Liver (tissue), 9 donors: Measurements from ENCODE around the gene EXT2. TPM values are rescaled to one million over a fixed set of nuclear protein-coding genes. Genes with fewer than 3 reads are reported as not detected.

Experiments
- DNase-seq: peaks from one replicate; pipeline ENCODE4 v3.0.0-alpha.2; 2017; ENCODE audit warnings: low spot score
- H3K27ac ChIP-seq, 2 donors: one replicate each; pipeline ENCODE4 v1.7.0; 2013; ENCODE audit warnings: inconsistent platforms in 2 of 2, low read length in 2 of 2, control low read depth in 1 of 2, low read depth in 1 of 2, mild to moderate bottlenecking in 1 of 2
- H3K27me3 ChIP-seq, 4 donors: one replicate each; pipeline versions ENCODE4 v1.6.1 to v1.7.0; 2013; ENCODE audit warnings: low read length in 3 of 4, inconsistent platforms in 1 of 4, mild to moderate bottlenecking in 1 of 4, moderate library complexity in 1 of 4; ENCODE audit not compliant: control insufficient read depth in 4 of 4, insufficient read depth in 4 of 4
- H3K36me3 ChIP-seq, 4 donors: one replicate each; pipeline versions ENCODE4 v1.6.1 to v1.7.0; 2013; ENCODE audit warnings: low read length in 3 of 4, mild to moderate bottlenecking in 3 of 4, low read depth in 1 of 4, moderate library complexity in 1 of 4; ENCODE audit not compliant: control insufficient read depth in 4 of 4, insufficient read depth in 3 of 4
- H3K4me1 ChIP-seq, 4 donors: one replicate each; pipeline versions ENCODE4 v1.6.1 to v1.7.0; 2013; ENCODE audit warnings: low read length in 3 of 4, mild to moderate bottlenecking in 3 of 4, moderate library complexity in 1 of 4; ENCODE audit not compliant: control insufficient read depth in 4 of 4, insufficient read depth in 4 of 4
- H3K4me3 ChIP-seq, 3 donors: one replicate each; pipeline versions ENCODE4 v1.6.1 to v1.7.0; 2013; ENCODE audit warnings: low read length in 3 of 3, control low read depth in 1 of 3, low read depth in 1 of 3, mild to moderate bottlenecking in 1 of 3
- H3K9ac ChIP-seq, 2 donors: one replicate each; pipeline ENCODE4 v1.7.0; 2013; ENCODE audit warnings: low read length in 2 of 2, mild to moderate bottlenecking in 2 of 2, moderate library complexity in 2 of 2, control low read depth in 1 of 2, low read depth in 1 of 2
- H3K9me3 ChIP-seq, 4 donors: one replicate each; pipeline versions ENCODE4 v1.6.1 to v1.7.0; 2013; ENCODE audit warnings: low read length in 3 of 4; ENCODE audit not compliant: control insufficient read depth in 4 of 4
- EGR1 ChIP-seq, 2 donors: IDR thresholded peaks; 2 replicates each; pipeline ENCODE4 v1.6.1; 2016 to 2018; ENCODE audit warnings: antibody characterized with exemption in 2 of 2, low read depth in 2 of 2
- FOXA1 ChIP-seq: IDR thresholded peaks from 2 replicates; pipeline ENCODE4 v1.6.1; 2016; ENCODE audit warnings: antibody characterized with exemption
- FOXA2 ChIP-seq: IDR thresholded peaks from 2 replicates; pipeline ENCODE4 v1.6.1; 2016; ENCODE audit warnings: antibody characterized with exemption
- GABPA ChIP-seq, 2 donors: IDR thresholded peaks in 1 of 2; conservative IDR thresholded peaks in 1 of 2; 2 replicates each; pipeline ENCODE4 v1.6.1; 2016; ENCODE audit warnings: antibody characterized with exemption in 2 of 2, mild to moderate bottlenecking in 1 of 2, moderate library complexity in 1 of 2
- HNF4A ChIP-seq, 2 donors: conservative IDR thresholded peaks; 2 replicates each; pipeline ENCODE4 v1.6.1; 2016; ENCODE audit warnings: antibody characterized with exemption in 2 of 2, mild to moderate bottlenecking in 2 of 2
- HNF4G ChIP-seq: IDR thresholded peaks from 2 replicates; pipeline ENCODE4 v1.6.1; 2016; ENCODE audit warnings: antibody characterized with exemption
- JUND ChIP-seq, 2 donors: IDR thresholded peaks; 2 replicates each; pipeline ENCODE4 v1.6.1; 2016; ENCODE audit warnings: antibody characterized with exemption in 2 of 2
- NR2F2 ChIP-seq: IDR thresholded peaks from 2 replicates; pipeline ENCODE4 v1.6.1; 2016; ENCODE audit warnings: antibody characterized with exemption
- RAD21 ChIP-seq, 2 donors: IDR thresholded peaks; 2 replicates each; pipeline ENCODE4 v1.6.1; 2016; ENCODE audit warnings: antibody characterized with exemption in 2 of 2, mild to moderate bottlenecking in 2 of 2
- RXRA ChIP-seq, 2 donors: IDR thresholded peaks; 2 replicates each; pipeline ENCODE4 v1.6.1; 2017 to 2018; ENCODE audit warnings: antibody characterized with exemption in 2 of 2, mild to moderate bottlenecking in 1 of 2
- SP1 ChIP-seq: IDR thresholded peaks from 2 replicates; pipeline ENCODE4 v1.6.1; 2018; ENCODE audit warnings: antibody characterized with exemption, mild to moderate bottlenecking
- TAF1 ChIP-seq: conservative IDR thresholded peaks from 2 replicates; pipeline ENCODE4 v1.6.1; 2016; ENCODE audit warnings: antibody characterized with exemption, mild to moderate bottlenecking
- YY1 ChIP-seq: IDR thresholded peaks from 2 replicates; pipeline ENCODE4 v1.6.1; 2016; ENCODE audit warnings: antibody characterized with exemption, mild to moderate bottlenecking
- WGBS: extraction: QIAGEN DNeasy Blood & Tissue Kit; methylation state at CpG from one replicate; pipeline ENCODE4 v1.1.7; 2013; 5-methylcytosine and 5-hydroxymethylcytosine counted together
- polyA plus RNA-seq, 2 donors: library from polyadenylated mRNA; stranded (reverse) in 1 of 2; unstranded in 1 of 2; fragments of 200-250 nt in 1 of 2; fragments of >200 nt in 1 of 2; fragmentation: Nextera tagmentation in 1 of 2; extraction: Ambion mirVana in 1 of 2; gene quantifications; one replicate each; pipeline versions ENCODE4 v1.2.1 to v1.2.3, GENCODE V29; 2013 to 2015
- total RNA-seq, 2 donors: library from RNA; depleted of rRNA; stranded (reverse); fragments of >200 nt; gene quantifications; one replicate each; pipeline ENCODE4 v1.2.3, GENCODE V29; 2014
- TF ChIP-seq, protein P1 (sequence below): IDR thresholded peaks from 2 replicates; pipeline ENCODE4 v1.6.1; 2016; ENCODE audit warnings: antibody characterized with exemption
- TF ChIP-seq, protein P2 (sequence below): IDR thresholded peaks from 2 replicates; pipeline ENCODE4 v1.6.1; 2016; ENCODE audit warnings: antibody characterized with exemption
- TF ChIP-seq, protein P3 (sequence below): IDR thresholded peaks from 2 replicates; pipeline ENCODE4 v1.6.1; 2016; ENCODE audit warnings: antibody characterized with exemption
- TF ChIP-seq, protein P4 (sequence below): IDR thresholded peaks from 2 replicates; pipeline ENCODE4 v1.6.1; 2016; ENCODE audit warnings: antibody characterized with exemption, mild to moderate bottlenecking
- TF ChIP-seq, protein P5 (sequence below): fragments of 150-350 bp; IDR thresholded peaks from 2 replicates; pipeline ENCODE4 v1.5.1; 2017; ENCODE audit warnings: improper control_type of control experiment, low read depth, low read length; ENCODE audit not compliant: missing input control
- donor health status: healthy.
- donor health status: healthy.
- donor health status: healthy.
- donor health status: healthy.
- donor health status: healthy.

The EXT2 gene
- total and polyA plus RNA-seq, 4 donors: 8.4 to 36.1 (median 29.8) TPM

DNA sequence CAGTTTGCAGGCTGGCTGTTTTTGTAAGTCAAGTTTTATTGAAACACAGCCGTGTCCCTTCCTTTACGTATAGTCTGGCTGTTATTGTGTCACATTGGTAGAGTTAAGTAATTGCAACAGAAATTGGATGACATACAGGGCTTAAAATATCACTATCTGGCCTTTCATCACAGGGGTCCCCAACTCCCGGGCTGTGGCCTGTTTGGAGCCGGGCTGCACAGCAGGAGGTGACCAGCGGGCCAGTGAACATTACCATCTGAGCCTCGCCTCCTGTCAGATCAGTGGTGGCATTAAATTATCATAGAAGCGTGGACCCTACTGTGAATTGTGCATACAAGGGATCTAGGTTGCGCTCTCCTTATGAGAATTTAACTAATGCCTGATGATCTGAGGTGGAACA, 31.7 kb downstream of the EXT2 start (continued):
- no peak for TF ChIP-seq FOXA1

DNA sequence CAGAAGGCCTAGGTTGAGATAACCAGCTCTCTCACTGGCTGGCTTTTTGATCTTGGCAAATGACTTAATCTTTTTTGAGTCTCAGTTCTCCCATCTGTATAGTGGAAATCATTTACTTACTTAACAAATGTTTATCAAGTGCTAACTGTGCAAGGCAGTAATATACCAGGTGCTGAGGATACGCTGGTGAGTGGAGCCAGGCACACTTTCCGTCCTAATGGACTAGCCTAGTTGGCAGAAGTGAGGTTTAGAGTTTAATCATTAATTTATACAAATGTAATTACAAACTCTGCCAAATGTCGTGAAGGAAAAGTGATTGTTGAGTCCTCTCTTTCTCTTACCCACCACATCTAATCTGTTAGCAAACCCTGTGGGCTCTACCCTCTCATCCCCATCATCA, 33.3 kb downstream of the EXT2 start:
- no peak for DNase-seq
- TF ChIP-seq, protein P1, sequence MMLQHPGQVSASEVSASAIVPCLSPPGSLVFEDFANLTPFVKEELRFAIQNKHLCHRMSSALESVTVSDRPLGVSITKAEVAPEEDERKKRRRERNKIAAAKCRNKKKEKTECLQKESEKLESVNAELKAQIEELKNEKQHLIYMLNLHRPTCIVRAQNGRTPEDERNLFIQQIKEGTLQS: no peak
- TF ChIP-seq RAD21 (IDR thresholded peaks at IDR 0.05): no peak
- no peak for TF ChIP-seq TAF1
- no peak for TF ChIP-seq JUND (IDR thresholded peaks at IDR 0.05)
- TF ChIP-seq, protein P2, sequence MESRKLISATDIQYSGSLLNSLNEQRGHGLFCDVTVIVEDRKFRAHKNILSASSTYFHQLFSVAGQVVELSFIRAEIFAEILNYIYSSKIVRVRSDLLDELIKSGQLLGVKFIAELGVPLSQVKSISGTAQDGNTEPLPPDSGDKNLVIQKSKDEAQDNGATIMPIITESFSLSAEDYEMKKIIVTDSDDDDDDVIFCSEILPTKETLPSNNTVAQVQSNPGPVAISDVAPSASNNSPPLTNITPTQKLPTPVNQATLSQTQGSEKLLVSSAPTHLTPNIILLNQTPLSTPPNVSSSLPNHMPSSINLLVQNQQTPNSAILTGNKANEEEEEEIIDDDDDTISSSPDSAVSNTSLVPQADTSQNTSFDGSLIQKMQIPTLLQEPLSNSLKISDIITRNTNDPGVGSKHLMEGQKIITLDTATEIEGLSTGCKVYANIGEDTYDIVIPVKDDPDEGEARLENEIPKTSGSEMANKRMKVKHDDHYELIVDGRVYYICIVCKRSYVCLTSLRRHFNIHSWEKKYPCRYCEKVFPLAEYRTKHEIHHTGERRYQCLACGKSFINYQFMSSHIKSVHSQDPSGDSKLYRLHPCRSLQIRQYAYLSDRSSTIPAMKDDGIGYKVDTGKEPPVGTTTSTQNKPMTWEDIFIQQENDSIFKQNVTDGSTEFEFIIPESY: no peak
- TF ChIP-seq FOXA1: no peak
- no peak for TF ChIP-seq EGR1 (IDR thresholded peaks at IDR 0.05; ENCODE audit: low read depth in 2 of 2)
- no peak for TF ChIP-seq GABPA (IDR thresholded peaks at IDR 0.05 in 1 of 2, conservative IDR thresholded peaks at IDR 0.05 in 1 of 2)
- TF ChIP-seq, protein P3, sequence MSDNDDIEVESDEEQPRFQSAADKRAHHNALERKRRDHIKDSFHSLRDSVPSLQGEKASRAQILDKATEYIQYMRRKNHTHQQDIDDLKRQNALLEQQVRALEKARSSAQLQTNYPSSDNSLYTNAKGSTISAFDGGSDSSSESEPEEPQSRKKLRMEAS: no peak
- TF ChIP-seq HNF4G: no peak
- TF ChIP-seq HNF4A (conservative IDR thresholded peaks at IDR 0.05): no peak
- Histone ChIP-seq H3K36me3 (peaks cover 6 to 43% (median 25%) of the 10 kb centered on the region in 4 donors), H3K4me3 (no peak overlapping the region), H3K9me3 (no peaks in the 10 kb centered on the region), H3K4me1 (peaks cover 0 to 10% (median 5%) of the 10 kb centered on the region in 4 donors), H3K27me3 (no peaks in the 10 kb centered on the region), H3K27ac (no peak overlapping the region), H3K9ac (no peak overlapping the region)
- WGBS: 52% methylated on average over 3 of the region's 3 CpGs

DNA sequence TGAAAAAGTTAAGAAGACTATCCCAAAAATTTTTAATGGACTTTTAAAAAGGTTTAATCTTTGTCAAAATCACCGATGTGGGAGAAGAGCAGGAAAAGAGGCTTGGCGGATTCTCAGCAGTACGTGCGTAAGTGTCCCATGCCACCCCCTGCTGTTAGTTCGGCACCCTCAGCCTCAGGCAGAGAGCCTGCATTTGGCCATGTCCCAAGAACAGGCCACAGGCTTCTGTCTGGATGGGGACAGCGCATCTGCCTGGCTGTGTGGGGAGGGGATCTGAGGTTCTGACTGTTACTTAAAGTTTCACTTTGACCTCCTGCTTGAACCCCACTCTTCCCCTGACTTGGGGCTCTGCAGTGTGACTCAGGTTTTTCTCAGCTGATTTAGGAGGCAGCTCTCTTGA, 35.3 kb downstream of the EXT2 start:
- Histone ChIP-seq H3K9me3 (no peaks in the 10 kb centered on the region), H3K27me3 (no peaks in the 10 kb centered on the region), H3K36me3 (peaks cover 6 to 31% (median 20%) of the 10 kb centered on the region in 4 donors), H3K4me1 (peaks cover 0 to 10% (median 5%) of the 10 kb centered on the region in 4 donors), H3K27ac (no peak overlapping the region), H3K4me3 (no peak overlapping the region), H3K9ac (no peak overlapping the region)
- DNase-seq: no peak
- TF ChIP-seq, protein P3: no peak
- TF ChIP-seq RXRA (IDR thresholded peaks at IDR 0.05) (no peak), NR2F2 (no peak), HNF4G (no peak), SP1 (no peak), RAD21 (IDR thresholded peaks at IDR 0.05) (no peak), HNF4A (conservative IDR thresholded peaks at IDR 0.05) (no peak), EGR1 (IDR thresholded peaks at IDR 0.05; ENCODE audit: low read depth in 2 of 2) (no peak), YY1 (no peak), TAF1 (no peak), GABPA (IDR thresholded peaks at IDR 0.05 in 1 of 2, conservative IDR thresholded peaks at IDR 0.05 in 1 of 2) (no peak), JUND (IDR thresholded peaks at IDR 0.05) (no peak), FOXA2 (no peak), FOXA1 (no peak)
- TF ChIP-seq, protein P1: no peak
- TF ChIP-seq, protein P4, sequence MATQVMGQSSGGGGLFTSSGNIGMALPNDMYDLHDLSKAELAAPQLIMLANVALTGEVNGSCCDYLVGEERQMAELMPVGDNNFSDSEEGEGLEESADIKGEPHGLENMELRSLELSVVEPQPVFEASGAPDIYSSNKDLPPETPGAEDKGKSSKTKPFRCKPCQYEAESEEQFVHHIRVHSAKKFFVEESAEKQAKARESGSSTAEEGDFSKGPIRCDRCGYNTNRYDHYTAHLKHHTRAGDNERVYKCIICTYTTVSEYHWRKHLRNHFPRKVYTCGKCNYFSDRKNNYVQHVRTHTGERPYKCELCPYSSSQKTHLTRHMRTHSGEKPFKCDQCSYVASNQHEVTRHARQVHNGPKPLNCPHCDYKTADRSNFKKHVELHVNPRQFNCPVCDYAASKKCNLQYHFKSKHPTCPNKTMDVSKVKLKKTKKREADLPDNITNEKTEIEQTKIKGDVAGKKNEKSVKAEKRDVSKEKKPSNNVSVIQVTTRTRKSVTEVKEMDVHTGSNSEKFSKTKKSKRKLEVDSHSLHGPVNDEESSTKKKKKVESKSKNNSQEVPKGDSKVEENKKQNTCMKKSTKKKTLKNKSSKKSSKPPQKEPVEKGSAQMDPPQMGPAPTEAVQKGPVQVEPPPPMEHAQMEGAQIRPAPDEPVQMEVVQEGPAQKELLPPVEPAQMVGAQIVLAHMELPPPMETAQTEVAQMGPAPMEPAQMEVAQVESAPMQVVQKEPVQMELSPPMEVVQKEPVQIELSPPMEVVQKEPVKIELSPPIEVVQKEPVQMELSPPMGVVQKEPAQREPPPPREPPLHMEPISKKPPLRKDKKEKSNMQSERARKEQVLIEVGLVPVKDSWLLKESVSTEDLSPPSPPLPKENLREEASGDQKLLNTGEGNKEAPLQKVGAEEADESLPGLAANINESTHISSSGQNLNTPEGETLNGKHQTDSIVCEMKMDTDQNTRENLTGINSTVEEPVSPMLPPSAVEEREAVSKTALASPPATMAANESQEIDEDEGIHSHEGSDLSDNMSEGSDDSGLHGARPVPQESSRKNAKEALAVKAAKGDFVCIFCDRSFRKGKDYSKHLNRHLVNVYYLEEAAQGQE: no peak
- TF ChIP-seq, protein P5, sequence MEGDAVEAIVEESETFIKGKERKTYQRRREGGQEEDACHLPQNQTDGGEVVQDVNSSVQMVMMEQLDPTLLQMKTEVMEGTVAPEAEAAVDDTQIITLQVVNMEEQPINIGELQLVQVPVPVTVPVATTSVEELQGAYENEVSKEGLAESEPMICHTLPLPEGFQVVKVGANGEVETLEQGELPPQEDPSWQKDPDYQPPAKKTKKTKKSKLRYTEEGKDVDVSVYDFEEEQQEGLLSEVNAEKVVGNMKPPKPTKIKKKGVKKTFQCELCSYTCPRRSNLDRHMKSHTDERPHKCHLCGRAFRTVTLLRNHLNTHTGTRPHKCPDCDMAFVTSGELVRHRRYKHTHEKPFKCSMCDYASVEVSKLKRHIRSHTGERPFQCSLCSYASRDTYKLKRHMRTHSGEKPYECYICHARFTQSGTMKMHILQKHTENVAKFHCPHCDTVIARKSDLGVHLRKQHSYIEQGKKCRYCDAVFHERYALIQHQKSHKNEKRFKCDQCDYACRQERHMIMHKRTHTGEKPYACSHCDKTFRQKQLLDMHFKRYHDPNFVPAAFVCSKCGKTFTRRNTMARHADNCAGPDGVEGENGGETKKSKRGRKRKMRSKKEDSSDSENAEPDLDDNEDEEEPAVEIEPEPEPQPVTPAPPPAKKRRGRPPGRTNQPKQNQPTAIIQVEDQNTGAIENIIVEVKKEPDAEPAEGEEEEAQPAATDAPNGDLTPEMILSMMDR: no peak
- TF ChIP-seq, protein P2: no peak
- 93% methylated on average over 6 of the region's 6 CpGs for WGBS
